Naive thymus-derived CD4-positive, alpha-beta T cell (primary cell): ENCODE measurements around the gene NTRK1. TPM values are rescaled to one million over a fixed set of nuclear protein-coding genes. Genes with fewer than 3 reads are reported as not detected.

Experiments
- ATAC-seq: fragments of 150-1000 bp; cut with Tn5 transposase; 2 replicates; pipeline ENCODE4 v1.10.0; 2021; ENCODE audit warnings: mild to moderate bottlenecking, moderate library complexity
- CTCF ChIA-PET: fragments of 350-600 bp; sonication (Branson Sonifier 250); formaldehyde crosslinking; loops from one replicate; lab custom pipeline; 2021; ENCODE audit warnings: antibody characterized with exemption; lab: Charles Lee
- POLR2A ChIA-PET: fragments of 350-600 bp; sonication (Branson Sonifier 250); formaldehyde crosslinking; loops from one replicate; lab custom pipeline; 2021; ENCODE audit warnings: antibody characterized with exemption, inconsistent platforms; lab: Charles Lee
- DNase-seq, 9 donors: peaks; one replicate each; pipeline versions ENCODE4 v3.0.0 to v3.0.0-alpha.2; 2020 to 2022; ENCODE audit warnings: mixed read lengths in 1 of 9
- H3K27ac ChIP-seq: one replicate; pipeline ENCODE4 v1.7.0; 2013; ENCODE audit warnings: mild to moderate bottlenecking, low read depth, low read length, moderate library complexity
- H3K27me3 ChIP-seq, 2 donors: one replicate each; pipeline ENCODE4 v1.7.0; 2013; ENCODE audit warnings: low read length in 2 of 2, mild to moderate bottlenecking in 2 of 2, moderate library complexity in 2 of 2; ENCODE audit not compliant: control insufficient read depth in 2 of 2, insufficient read depth in 2 of 2
- H3K36me3 ChIP-seq, 3 experiments: 1 replicate in 2 of 3; 2 replicates in 1 of 3; pipeline ENCODE4 v1.7.0; 2013; ENCODE audit warnings: low read length in 3 of 3, mild to moderate bottlenecking in 3 of 3, moderate library complexity in 1 of 3; ENCODE audit not compliant: insufficient read depth in 3 of 3, control insufficient read depth in 2 of 3
- H3K4me1 ChIP-seq, 2 donors: one replicate each; pipeline ENCODE4 v1.7.0; 2013; ENCODE audit warnings: low read length in 2 of 2, mild to moderate bottlenecking in 2 of 2, moderate library complexity in 1 of 2; ENCODE audit not compliant: control insufficient read depth in 2 of 2, insufficient read depth in 2 of 2
- H3K4me3 ChIP-seq: 2 replicates; pipeline ENCODE4 v1.7.0; 2013; ENCODE audit warnings: mild to moderate bottlenecking, low read length
- H3K9me3 ChIP-seq, 3 experiments: 1 replicate in 2 of 3; 2 replicates in 1 of 3; pipeline ENCODE4 v1.7.0; 2013; ENCODE audit warnings: low read length in 3 of 3; ENCODE audit not compliant: control insufficient read depth in 2 of 3
- H3K27ac Mint-ChIP-seq, 9 donors: one replicate each; pipeline ENCODE4 v1.8.0; 2020 to 2022; ENCODE audit warnings: mixed read lengths in 9 of 9, mild to moderate bottlenecking in 8 of 9, moderate library complexity in 5 of 9, inconsistent platforms in 2 of 9
- H3K27me3 Mint-ChIP-seq, 5 donors: one replicate each; pipeline ENCODE4 v1.8.0; 2021 to 2022; ENCODE audit warnings: mixed read lengths in 5 of 5, mild to moderate bottlenecking in 1 of 5
- H3K36me3 Mint-ChIP-seq, 5 donors: one replicate each; pipeline ENCODE4 v1.8.0; 2020 to 2022; ENCODE audit warnings: mixed read lengths in 5 of 5, mild to moderate bottlenecking in 3 of 5, inconsistent platforms in 1 of 5
- H3K4me1 Mint-ChIP-seq, 7 donors: one replicate each; pipeline ENCODE4 v1.8.0; 2020 to 2022; ENCODE audit warnings: mixed read lengths in 7 of 7, mild to moderate bottlenecking in 3 of 7, inconsistent platforms in 1 of 7
- H3K4me3 Mint-ChIP-seq, 10 donors: one replicate each; pipeline ENCODE4 v1.8.0; 2020 to 2022; ENCODE audit warnings: mild to moderate bottlenecking in 10 of 10, mixed read lengths in 10 of 10, moderate library complexity in 6 of 10, inconsistent platforms in 2 of 10
- H3K9me3 Mint-ChIP-seq, 11 donors: one replicate each; pipeline ENCODE4 v1.8.0; 2020 to 2022; ENCODE audit warnings: mixed read lengths in 11 of 11, mild to moderate bottlenecking in 4 of 11, inconsistent platforms in 1 of 11, moderate library complexity in 1 of 11
- intact Hi-C, 2 donors: fragments of 100-400 bp; cut with micrococcal nuclease; formaldehyde crosslinking; loops; one replicate each; pipeline ENCODE4 v1.15.1; 2023
- polyA plus RNA-seq, 2 donors: library from polyadenylated mRNA; unstranded; fragments of 300-500 nt; fragmentation: Illumina TruSeq; gene quantifications; one replicate each; pipeline ENCODE4 v1.2.3, GENCODE V29; 2021
- total RNA-seq, 6 experiments: library from RNA in 5 of 6; stranded (reverse) in 5 of 6; gene quantifications; 1 replicate in 5 of 6; 2 replicates in 1 of 6; pipeline ENCODE4 v1.2.3 and lab custom pipeline; 2021 to 2026

The NTRK1 gene
- total and polyA plus RNA-seq, 7 experiments from 2014 or later = 0.09 to 17.3 (median 3.3) TPM; not detected in 3

GRCh38 chr1:156866249-156866909 lies 5.7 kb downstream of the NTRK1 start:
- Histone ChIP-seq H3K27ac (no peak overlapping the region), H3K27me3 (peaks cover 9 to 21% of the 10 kb centered on the region in 2 donors), H3K9me3 (no peaks in the 10 kb centered on the region), H3K36me3 (no peaks in the 10 kb centered on the region), H3K4me1 (peaks cover 0 to 4% of the 10 kb centered on the region in 2 donors), H3K4me3 (no peak overlapping the region)
- POLR2A ChIA-PET = no interaction called here
- CTCF ChIA-PET = no interaction called here
- Mint-ChIP-seq H3K9me3 (peaks cover 0 to 2% (median 0%) of the 10 kb centered on the region in 11 donors), H3K36me3 (peaks cover 0 to 13% (median 3%) of the 10 kb centered on the region in 5 donors), H3K27me3 (peaks cover 8 to 55% (median 42%) of the 10 kb centered on the region in 5 donors), H3K4me3 (peak overlapping the region in 2 of 10 donors; percentile 29 to 79), H3K27ac (peak overlapping the region in 2 of 9 donors; percentile 25 to 85), H3K4me1 (peaks cover 9 to 76% (median 18%) of the 10 kb centered on the region in 7 donors)
- intact Hi-C loops = no loop called here
- DNase-seq (peak in 1 of 9 donors; percentile 61), ATAC-seq (peak; percentile 26)

- no peak overlapping the region for H3K4me3 ChIP-seq
- H3K27ac Mint-ChIP-seq = no peak overlapping the region
- peaks cover 0 to 4% of the 10 kb centered on the region in 2 donors for H3K4me1 ChIP-seq
- H3K27me3 ChIP-seq = peaks cover 0 to 3% of the 10 kb centered on the region in 2 donors
- H3K4me1 Mint-ChIP-seq = peaks cover 6 to 56% (median 14%) of the 10 kb centered on the region in 7 donors
- DNase-seq (no peak), ATAC-seq (no peak)
- peaks cover 0 to 2% (median 0%) of the 10 kb centered on the region in 11 donors for H3K9me3 Mint-ChIP-seq
- intact Hi-C loops = no loop called here
- no peaks in the 10 kb centered on the region for H3K9me3 ChIP-seq
- CTCF ChIA-PET = interaction anchor here (0.9 kb wide), 1 partner anchor 24 kb away, joined by 4 read pairs; no protein-coding TSS in a partner anchor
- H3K27me3 Mint-ChIP-seq = peaks cover 0 to 37% (median 24%) of the 10 kb centered on the region in 5 donors
- no peaks in the 10 kb centered on the region for H3K36me3 ChIP-seq
- H3K4me3 Mint-ChIP-seq = peak overlapping the region in 1 of 10 donors; percentile 5
- POLR2A ChIA-PET = no interaction called here
- peaks cover 0 to 10% (median 3%) of the 10 kb centered on the region in 5 donors for H3K36me3 Mint-ChIP-seq
- H3K27ac ChIP-seq = no peak overlapping the region
Measured at GRCh38 chr1:156868341-156868740, 7.7 kb downstream of the NTRK1 start.

GRCh38 chr1:156869455-156869854 lies 8.8 kb downstream of the NTRK1 start:
- CTCF ChIA-PET = interaction anchor here (0.6 to 0.7 kb wide), 3 partner anchors 13 to 57 kb away, joined by 3 to 4 read pairs (median 3); no protein-coding TSS in a partner anchor
- H3K4me3 Mint-ChIP-seq = no peak overlapping the region
- Histone ChIP-seq H3K27me3 (no peaks in the 10 kb centered on the region), H3K36me3 (no peaks in the 10 kb centered on the region), H3K27ac (no peak overlapping the region), H3K4me1 (peaks cover 0 to 4% of the 10 kb centered on the region in 2 donors), H3K9me3 (no peaks in the 10 kb centered on the region), H3K4me3 (no peak overlapping the region)
- H3K27ac Mint-ChIP-seq = no peak overlapping the region
- peaks cover 0 to 4% (median 0%) of the 10 kb centered on the region in 5 donors for H3K36me3 Mint-ChIP-seq
- H3K9me3 Mint-ChIP-seq = peaks cover 0 to 2% (median 0%) of the 10 kb centered on the region in 11 donors
- H3K27me3 Mint-ChIP-seq = peaks cover 0 to 31% (median 14%) of the 10 kb centered on the region in 5 donors
- no peak for DNase-seq
- intact Hi-C loops = no loop called here
- POLR2A ChIA-PET = no interaction called here
- ATAC-seq = no peak
- H3K4me1 Mint-ChIP-seq = peaks cover 0 to 45% (median 9%) of the 10 kb centered on the region in 7 donors

- Histone ChIP-seq H3K4me3 (no peak overlapping the region), H3K36me3 (no peaks in the 10 kb centered on the region), H3K4me1 (no peaks in the 10 kb centered on the region), H3K27me3 (no peaks in the 10 kb centered on the region), H3K9me3 (no peaks in the 10 kb centered on the region), H3K27ac (no peak overlapping the region)
- intact Hi-C loops = no loop called here
- ChIA-PET CTCF (no interaction called here), POLR2A (no interaction called here)
- peaks cover 0 to 2% (median 0%) of the 10 kb centered on the region in 11 donors for H3K9me3 Mint-ChIP-seq
- H3K27me3 Mint-ChIP-seq = peaks cover 0 to 17% (median 9%) of the 10 kb centered on the region in 5 donors
- H3K4me3 Mint-ChIP-seq = no peak overlapping the region
- peaks cover 0 to 15% (median 0%) of the 10 kb centered on the region in 7 donors for H3K4me1 Mint-ChIP-seq
- H3K27ac Mint-ChIP-seq = no peak overlapping the region
- DNase-seq (no peak), ATAC-seq (no peak)
- no peaks in the 10 kb centered on the region for H3K36me3 Mint-ChIP-seq
Measured at GRCh38 chr1:156873659-156874058, 13.0 kb downstream of the NTRK1 start.

- no peak overlapping the region for H3K4me3 ChIP-seq
- H3K27me3 ChIP-seq = no peaks in the 10 kb centered on the region
- no peaks in the 10 kb centered on the region for H3K36me3 ChIP-seq
- intact Hi-C loops = no loop called here
- no peak overlapping the region for H3K27ac ChIP-seq
- H3K9me3 ChIP-seq = no peaks in the 10 kb centered on the region
- H3K9me3 Mint-ChIP-seq = peaks cover 0 to 2% (median 0%) of the 10 kb centered on the region in 11 donors
- H3K4me3 Mint-ChIP-seq = no peak overlapping the region
- H3K27ac Mint-ChIP-seq = peak overlapping the region in 1 of 9 donors; percentile 71
- H3K36me3 Mint-ChIP-seq = no peaks in the 10 kb centered on the region
- H3K4me1 ChIP-seq = no peaks in the 10 kb centered on the region
- H3K4me1 Mint-ChIP-seq = peaks cover 0 to 13% (median 0%) of the 10 kb centered on the region in 7 donors
- ChIA-PET CTCF (no interaction called here), POLR2A (no interaction called here)
- H3K27me3 Mint-ChIP-seq = peaks cover 0 to 18% (median 9%) of the 10 kb centered on the region in 5 donors
- DNase-seq (no peak), ATAC-seq (no peak)
Measured at GRCh38 chr1:156874142-156874541, 13.5 kb downstream of the NTRK1 start.

- CTCF ChIA-PET = interaction anchor here (0.6 kb wide), 1 partner anchor 74 kb away, joined by 3 read pairs; no protein-coding TSS in a partner anchor
- Histone ChIP-seq H3K4me3 (no peak overlapping the region), H3K36me3 (no peaks in the 10 kb centered on the region), H3K4me1 (no peaks in the 10 kb centered on the region), H3K27me3 (no peaks in the 10 kb centered on the region), H3K9me3 (no peaks in the 10 kb centered on the region), H3K27ac (no peak overlapping the region)
- no peaks in the 10 kb centered on the region for H3K36me3 Mint-ChIP-seq
- POLR2A ChIA-PET = no interaction called here
- peaks cover 0 to 20% (median 9%) of the 10 kb centered on the region in 5 donors for H3K27me3 Mint-ChIP-seq
- peaks cover 0 to 9% (median 0%) of the 10 kb centered on the region in 7 donors for H3K4me1 Mint-ChIP-seq
- ATAC-seq (no peak), DNase-seq (no peak)
- intact Hi-C loops = no loop called here
- H3K9me3 Mint-ChIP-seq = peaks cover 0 to 2% (median 0%) of the 10 kb centered on the region in 11 donors
- no peak overlapping the region for H3K4me3 Mint-ChIP-seq
- peak overlapping the region in 1 of 9 donors; percentile 21 for H3K27ac Mint-ChIP-seq
Measured at GRCh38 chr1:156874572-156875340, 14.1 kb downstream of the NTRK1 start.
